Keratinocyte (primary cell): ENCODE results near the gene MAP2K5. TPM values are rescaled to one million over a fixed set of nuclear protein-coding genes. Genes with fewer than 3 reads are reported as not detected.

Experiments used
- DNase-seq: peaks from one replicate; pipeline ENCODE4 v3.0.0-alpha.2; 2011; ENCODE audit warnings: low read depth, missing footprints, low spot score
- FAIRE-seq: peaks from 2 replicates; lab custom pipeline; 2011; peaks lifted over from hg19 to GRCh38; lab: Jason Lieb, UNC
- H2AFZ ChIP-seq: 2 replicates; pipeline ENCODE4 v1.6.0; 2012; ENCODE audit warnings: low read length, control low read depth, inconsistent platforms; ENCODE audit not compliant: control insufficient read depth
- H3K27ac ChIP-seq: 2 replicates; pipeline ENCODE4 v1.5.1; 2011; ENCODE audit warnings: low read length; ENCODE audit not compliant: control insufficient read depth, insufficient read depth
- H3K27me3 ChIP-seq: 3 replicates; pipeline ENCODE4 v1.6.0; 2011; ENCODE audit warnings: low read length; ENCODE audit not compliant: control insufficient read depth, insufficient read depth; ENCODE audit errors: extremely low read depth
- H3K36me3 ChIP-seq, 2 experiments: 2 replicates in 1 of 2; 3 replicates in 1 of 2; pipeline ENCODE4 v1.5.1; 2011; ENCODE audit warnings: low read length in 2 of 2, mild to moderate bottlenecking in 1 of 2; ENCODE audit not compliant: control insufficient read depth in 2 of 2, insufficient read depth in 2 of 2; ENCODE audit errors: extremely low read depth in 1 of 2
- H3K4me1 ChIP-seq: 3 replicates; pipeline ENCODE4 v1.5.1; 2011; ENCODE audit warnings: low read length; ENCODE audit not compliant: control insufficient read depth, insufficient read depth; ENCODE audit errors: extremely low read depth
- H3K4me2 ChIP-seq: 3 replicates; pipeline ENCODE4 v1.6.0; 2011; ENCODE audit warnings: low read depth, low read length; ENCODE audit not compliant: control insufficient read depth, insufficient read depth; ENCODE audit errors: extremely low read depth
- H3K4me3 ChIP-seq, 3 experiments: fragments of 200-600 bp in 1 of 3; sonication (generic) in 1 of 3; 2 replicates in 2 of 3; 3 replicates in 1 of 3; pipeline ENCODE4 v1.5.1; 2011 to 2016; ENCODE audit warnings: low read length in 3 of 3, mild to moderate bottlenecking in 3 of 3, control low read depth in 2 of 3, inconsistent platforms in 1 of 3, low read depth in 1 of 3, mixed read lengths in 1 of 3, mixed run types in 1 of 3, moderate library complexity in 1 of 3; ENCODE audit not compliant: control insufficient read depth in 2 of 3, insufficient read depth in 2 of 3; ENCODE audit errors: extremely low read depth in 1 of 3
- H3K79me2 ChIP-seq: 2 replicates; pipeline ENCODE4 v1.6.0; 2012; ENCODE audit warnings: low read length; ENCODE audit not compliant: control insufficient read depth, insufficient read depth
- H3K9ac ChIP-seq: 3 replicates; pipeline ENCODE4 v1.6.0; 2011; ENCODE audit warnings: low read length; ENCODE audit not compliant: control insufficient read depth, insufficient read depth; ENCODE audit errors: extremely low read depth
- H3K9me1 ChIP-seq: 3 replicates; pipeline ENCODE4 v1.6.0; 2011; ENCODE audit warnings: low read length; ENCODE audit not compliant: control insufficient read depth, insufficient read depth; ENCODE audit errors: extremely low read depth
- H3K9me3 ChIP-seq: 2 replicates; pipeline ENCODE4 v1.5.1; 2012; ENCODE audit warnings: low read depth, low read length; ENCODE audit not compliant: control insufficient read depth
- H4K20me1 ChIP-seq: 3 replicates; pipeline ENCODE4 v1.6.0; 2011; ENCODE audit warnings: low read length; ENCODE audit not compliant: control insufficient read depth, insufficient read depth; ENCODE audit errors: extremely low read depth
- CTCF ChIP-seq, 3 experiments: IDR thresholded peaks in 1 of 3; conservative IDR thresholded peaks in 1 of 3; optimal IDR thresholded peaks in 1 of 3; 2 replicates in 2 of 3; 3 replicates in 1 of 3; pipeline versions ENCODE3 to v1.5.1; 2011; ENCODE audit warnings: low read length in 3 of 3, mild to moderate bottlenecking in 3 of 3, moderate library complexity in 2 of 3, control low read depth in 1 of 3, inconsistent platforms in 1 of 3; ENCODE audit not compliant: insufficient read depth in 2 of 3; ENCODE audit errors: extremely low read depth in 1 of 3
- EZH2 ChIP-seq: IDR thresholded peaks from one replicate; pipeline ENCODE4 v1.6.1; 2012; ENCODE audit warnings: inconsistent platforms, mild to moderate bottlenecking, low read length, moderate library complexity
- dilution Hi-C: fragments of 300-500 bp; cut with MboI; formaldehyde crosslinking; loops from one replicate; pipeline ENCODE4 v1.7.0; 2020; ENCODE audit warnings: low sequenced_read_pairs; ENCODE audit not compliant: extremely low pct_ligation_motif_present
- polyA plus RNA-seq, 5 experiments: library from polyadenylated mRNA; depleted of rRNA in 3 of 5; stranded (reverse) in 3 of 5; stranded (forward) in 1 of 5; unstranded in 1 of 5; fragments of >200 nt; gene quantifications; 1 replicate in 1 of 5; 2 replicates in 3 of 5; 3 replicates in 1 of 5; pipeline versions ENCODE4 v1.2.1 to v1.2.3, GENCODE V29; 2011 to 2012; ENCODE audit warnings: missing spikeins in 2 of 5, low read depth in 1 of 5, low replicate concordance in 1 of 5

The MAP2K5 gene
- polyA plus RNA-seq, 1 donor (not counting 4 experiments of a cell fraction or from before 2014, with no cell fraction given) = 3.6 TPM

GRCh38 chr15:67601073-67601472 is 58.6 kb downstream of the MAP2K5 start:
- H3K79me2 ChIP-seq = no peaks in the 10 kb centered on the region
- H3K4me3 ChIP-seq = no peak overlapping the region
- no peak for DNase-seq
- no peaks in the 10 kb centered on the region for H3K9me3 ChIP-seq
- no peak overlapping the region for H2AFZ ChIP-seq
- no peak overlapping the region for H3K27ac ChIP-seq
- no peak overlapping the region for H3K9ac ChIP-seq
- H4K20me1 ChIP-seq = no peaks in the 10 kb centered on the region
- no peaks in the 10 kb centered on the region for H3K36me3 ChIP-seq
- no peaks in the 10 kb centered on the region for H3K4me1 ChIP-seq
- no peaks in the 10 kb centered on the region for H3K9me1 ChIP-seq
- H3K4me2 ChIP-seq = no peak overlapping the region
- no peaks in the 10 kb centered on the region for H3K27me3 ChIP-seq
- dilution Hi-C loops = no loop called here
- TF ChIP-seq EZH2 = no peak
- TF ChIP-seq CTCF (optimal IDR thresholded peaks at IDR 0.05 in 1 of 3, IDR thresholded peaks at IDR 0.05 in 1 of 3, conservative IDR thresholded peaks at IDR 0.05 in 1 of 3; ENCODE audit: extremely low read depth in 1 of 3, insufficient read depth in 2 of 3, low read length in 3 of 3) = no peak
- no peak for FAIRE-seq

- H3K27me3 ChIP-seq = no peaks in the 10 kb centered on the region
- no peaks in the 10 kb centered on the region for H3K4me1 ChIP-seq
- no peaks in the 10 kb centered on the region for H3K9me1 ChIP-seq
- no peak overlapping the region for H3K4me2 ChIP-seq
- H3K79me2 ChIP-seq = no peaks in the 10 kb centered on the region
- no peak for DNase-seq
- no peaks in the 10 kb centered on the region for H3K36me3 ChIP-seq
- no peak for TF ChIP-seq CTCF (optimal IDR thresholded peaks at IDR 0.05 in 1 of 3, IDR thresholded peaks at IDR 0.05 in 1 of 3, conservative IDR thresholded peaks at IDR 0.05 in 1 of 3; ENCODE audit: extremely low read depth in 1 of 3, insufficient read depth in 2 of 3, low read length in 3 of 3)
- no peak for TF ChIP-seq EZH2
- H3K27ac ChIP-seq = no peak overlapping the region
- no peaks in the 10 kb centered on the region for H3K9me3 ChIP-seq
- H4K20me1 ChIP-seq = no peaks in the 10 kb centered on the region
- no peak overlapping the region for H3K4me3 ChIP-seq
- FAIRE-seq = no peak
- no peak overlapping the region for H3K9ac ChIP-seq
- H2AFZ ChIP-seq = no peak overlapping the region
- dilution Hi-C loops = no loop called here
Observed at GRCh38 chr15:67603063-67603462, 60.6 kb downstream of the MAP2K5 start.
